Measurements from ENCODE around the gene TMEM259.
A peak's percentile ranks its signal among the peaks of the same experiment; 100 is the strongest.

The TMEM259 gene

DNA sequence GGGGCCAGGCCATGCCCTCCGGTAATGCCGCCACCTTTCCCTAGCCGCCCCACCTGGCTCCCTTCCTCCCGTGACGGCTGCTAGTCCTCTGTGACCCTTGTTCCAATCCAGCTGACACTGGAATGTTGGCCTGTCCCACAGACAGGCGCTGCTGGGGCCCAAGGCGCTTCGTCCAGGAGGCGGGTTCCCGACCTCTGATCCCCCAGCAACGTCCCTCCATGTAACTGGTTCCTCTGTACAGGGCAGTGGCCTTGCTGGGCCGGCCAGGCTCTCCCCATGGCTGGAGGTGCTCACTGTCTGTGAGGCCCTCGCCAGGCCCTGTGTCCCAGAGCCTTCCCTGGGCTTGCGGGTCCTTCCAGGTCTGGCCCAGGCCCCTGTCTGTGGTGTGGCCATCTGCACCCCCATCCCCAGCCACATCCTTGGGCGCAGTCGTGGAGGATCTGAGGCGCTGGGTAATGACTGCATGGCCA, 27.5 kb downstream of the TMEM259 start:
- Histone ChIP-seq H3K27me3 (ENCODE audit: insufficient read depth, low read depth, severe bottlenecking) (peaks cover 27% of the 10 kb centered on the region), H3K36me3 (peaks cover 24% of the 10 kb centered on the region), H3K27ac (no peak overlapping the region), H3K4me3 (ENCODE audit: low read depth, low read length) (no peak overlapping the region), H3K9me3 (ENCODE audit: severe bottlenecking) (peaks cover 2% of the 10 kb centered on the region)
- TF ChIP-seq, protein P1, sequence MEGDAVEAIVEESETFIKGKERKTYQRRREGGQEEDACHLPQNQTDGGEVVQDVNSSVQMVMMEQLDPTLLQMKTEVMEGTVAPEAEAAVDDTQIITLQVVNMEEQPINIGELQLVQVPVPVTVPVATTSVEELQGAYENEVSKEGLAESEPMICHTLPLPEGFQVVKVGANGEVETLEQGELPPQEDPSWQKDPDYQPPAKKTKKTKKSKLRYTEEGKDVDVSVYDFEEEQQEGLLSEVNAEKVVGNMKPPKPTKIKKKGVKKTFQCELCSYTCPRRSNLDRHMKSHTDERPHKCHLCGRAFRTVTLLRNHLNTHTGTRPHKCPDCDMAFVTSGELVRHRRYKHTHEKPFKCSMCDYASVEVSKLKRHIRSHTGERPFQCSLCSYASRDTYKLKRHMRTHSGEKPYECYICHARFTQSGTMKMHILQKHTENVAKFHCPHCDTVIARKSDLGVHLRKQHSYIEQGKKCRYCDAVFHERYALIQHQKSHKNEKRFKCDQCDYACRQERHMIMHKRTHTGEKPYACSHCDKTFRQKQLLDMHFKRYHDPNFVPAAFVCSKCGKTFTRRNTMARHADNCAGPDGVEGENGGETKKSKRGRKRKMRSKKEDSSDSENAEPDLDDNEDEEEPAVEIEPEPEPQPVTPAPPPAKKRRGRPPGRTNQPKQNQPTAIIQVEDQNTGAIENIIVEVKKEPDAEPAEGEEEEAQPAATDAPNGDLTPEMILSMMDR (IDR thresholded peaks at IDR 0.05; ENCODE audit: low read depth, low read length) = no peak
- no peak for DNase-seq

DNA sequence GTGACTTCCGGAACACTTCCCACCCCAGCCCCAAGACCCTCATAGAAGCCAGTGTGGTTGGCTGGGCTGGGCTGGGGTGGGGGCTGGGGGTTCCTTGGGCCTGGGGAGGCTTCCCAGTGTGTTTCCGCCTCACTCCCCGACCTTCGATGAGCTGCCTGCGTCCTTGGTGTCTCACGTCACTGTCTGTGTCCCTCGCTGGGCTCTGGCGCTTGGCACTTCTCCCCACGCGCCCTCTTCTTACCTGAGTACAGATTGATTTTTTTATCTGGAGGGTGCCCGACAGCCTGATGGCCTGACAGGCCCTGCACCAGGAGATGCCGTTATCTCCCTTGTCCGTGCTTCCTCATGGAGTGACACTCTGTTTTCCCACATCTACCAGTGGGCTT, 28.3 kb downstream of the TMEM259 start:
- TF ChIP-seq, protein P1 (IDR thresholded peaks at IDR 0.05; ENCODE audit: low read depth, low read length) = no peak
- no peak for DNase-seq
- no peak overlapping the region for H3K4me3 ChIP-seq (ENCODE audit: low read depth, low read length)
- H3K27ac ChIP-seq = no peak overlapping the region
- peaks cover 19% of the 10 kb centered on the region for H3K27me3 ChIP-seq (ENCODE audit: insufficient read depth, low read depth, severe bottlenecking)
- H3K9me3 ChIP-seq (ENCODE audit: severe bottlenecking) = peaks cover 1% of the 10 kb centered on the region
- H3K36me3 ChIP-seq = peaks cover 28% of the 10 kb centered on the region

DNA sequence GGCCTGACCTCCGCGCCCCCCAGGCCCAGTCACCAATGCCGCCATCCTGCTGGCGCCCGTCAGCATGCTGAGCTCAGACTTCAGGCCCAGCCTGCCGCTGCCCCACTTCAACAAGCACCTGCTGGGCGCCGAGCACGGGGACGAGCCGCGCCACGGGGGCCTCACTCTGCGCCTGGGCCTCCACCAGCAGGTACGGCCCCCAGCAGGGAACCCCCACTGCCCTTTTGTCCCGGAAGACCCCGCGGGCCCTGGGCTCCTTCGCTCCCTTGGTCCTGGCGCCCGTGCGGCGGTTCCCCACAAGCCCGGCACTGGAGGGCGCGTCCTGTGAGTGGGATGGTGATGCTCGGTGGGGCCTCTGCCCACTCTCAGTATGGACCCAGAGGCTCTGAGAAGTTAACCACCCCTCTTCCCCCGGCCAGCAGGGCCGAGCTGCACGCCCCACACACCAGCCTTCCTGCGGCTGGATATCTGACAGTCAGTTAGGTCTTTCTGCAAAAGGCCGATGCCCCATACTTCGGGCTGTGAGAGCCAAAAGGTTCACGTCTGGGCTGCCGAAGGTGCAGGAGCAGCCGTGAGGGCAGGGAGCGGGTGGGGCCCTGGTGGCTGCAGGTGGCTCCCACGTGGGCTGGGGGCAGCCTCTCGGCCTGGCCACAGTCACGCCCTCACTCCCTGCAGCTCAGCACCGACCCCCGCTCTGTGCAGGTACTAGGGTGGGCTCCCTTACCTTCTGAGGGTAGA, 28.8 kb downstream of the TMEM259 start:
- Histone ChIP-seq H3K27ac (no peak overlapping the region), H3K4me3 (ENCODE audit: low read depth, low read length) (no peak overlapping the region), H3K27me3 (ENCODE audit: insufficient read depth, low read depth, severe bottlenecking) (peaks cover 14% of the 10 kb centered on the region), H3K9me3 (ENCODE audit: severe bottlenecking) (no peaks in the 10 kb centered on the region), H3K36me3 (peaks cover 32% of the 10 kb centered on the region)
- TF ChIP-seq, protein P1 (IDR thresholded peaks at IDR 0.05; ENCODE audit: low read depth, low read length) = no peak
- no peak for DNase-seq

DNA sequence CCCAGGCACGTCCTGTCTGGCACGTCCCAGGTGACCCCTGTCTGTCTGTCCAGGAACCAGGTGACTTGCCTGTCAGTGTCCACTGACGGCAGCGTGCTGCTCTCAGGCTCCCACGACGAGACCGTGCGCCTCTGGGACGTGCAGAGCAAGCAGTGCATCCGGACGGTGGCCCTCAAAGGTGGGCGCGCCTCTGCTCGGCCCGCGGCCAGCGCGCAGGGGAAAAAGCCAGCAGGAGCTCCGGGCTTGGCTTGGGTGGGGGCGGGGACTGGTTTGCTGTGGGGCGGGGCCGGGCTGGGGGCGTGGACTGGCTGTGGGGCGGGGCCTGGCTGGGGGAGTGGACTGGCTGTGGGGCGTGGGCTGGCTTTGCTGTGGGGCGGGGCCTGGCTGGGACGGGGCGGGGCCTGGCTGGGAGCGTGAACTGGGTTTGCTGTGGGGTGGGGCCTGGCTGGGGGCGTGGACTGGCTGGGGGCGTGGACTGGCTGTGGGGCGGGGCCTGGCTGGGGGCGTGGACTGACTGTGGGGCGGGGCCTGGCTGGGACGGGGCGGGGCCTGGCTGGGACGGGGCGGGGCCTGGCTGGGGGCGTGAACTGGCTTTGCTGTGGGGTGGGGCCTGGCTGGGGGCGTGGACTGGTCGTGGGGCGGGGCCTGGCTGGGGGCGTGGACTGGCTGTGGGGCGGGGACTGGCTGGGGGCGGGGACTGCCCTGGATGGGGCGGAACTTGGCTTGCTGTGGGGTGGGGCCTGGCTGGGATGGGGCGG, 29.6 kb downstream of the TMEM259 start:
- H3K27ac ChIP-seq = peak overlapping the region; percentile 52
- DNase-seq = peak; percentile 87
- peaks cover 39% of the 10 kb centered on the region for H3K36me3 ChIP-seq
- H3K9me3 ChIP-seq (ENCODE audit: severe bottlenecking) = no peaks in the 10 kb centered on the region
- peaks cover 6% of the 10 kb centered on the region for H3K27me3 ChIP-seq (ENCODE audit: insufficient read depth, low read depth, severe bottlenecking)
- H3K4me3 ChIP-seq (ENCODE audit: low read depth, low read length) = no peak overlapping the region
- TF ChIP-seq, protein P1 (IDR thresholded peaks at IDR 0.05; ENCODE audit: low read depth, low read length) = no peak

DNA sequence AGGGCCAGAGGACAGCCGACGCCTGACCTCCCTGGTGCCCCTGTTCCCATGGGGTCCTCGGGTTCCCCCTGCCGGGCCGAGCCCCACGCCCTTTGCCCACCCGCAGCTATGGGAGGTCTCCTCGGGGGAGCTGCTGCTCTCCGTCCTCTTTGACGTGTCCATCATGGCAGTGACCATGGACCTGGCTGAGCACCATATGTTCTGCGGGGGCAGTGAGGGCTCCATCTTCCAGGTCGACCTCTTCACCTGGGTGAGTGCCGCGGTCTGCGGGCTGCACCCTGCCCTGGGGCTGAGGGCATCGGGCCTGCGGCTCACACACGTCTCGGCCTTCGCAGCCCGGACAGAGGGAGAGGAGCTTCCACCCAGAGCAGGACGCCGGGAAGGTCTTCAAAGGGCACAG, 30.2 kb downstream of the TMEM259 start:
- Histone ChIP-seq H3K4me3 (ENCODE audit: low read depth, low read length) (no peak overlapping the region), H3K9me3 (ENCODE audit: severe bottlenecking) (no peaks in the 10 kb centered on the region), H3K27ac (peak overlapping the region; percentile 52), H3K27me3 (ENCODE audit: insufficient read depth, low read depth, severe bottlenecking) (peaks cover under 1% of the 10 kb centered on the region), H3K36me3 (peaks cover 44% of the 10 kb centered on the region)
- DNase-seq = no peak
- TF ChIP-seq, protein P1 (IDR thresholded peaks at IDR 0.05; ENCODE audit: low read depth, low read length) = no peak

Measured in WERI-Rb-1 (cell line).